WI38 (cell line): ENCODE results near the gene SPDYE4.

Source experiments
- H3K4me3 ChIP-seq: 2 replicates; pipeline ENCODE4 v1.5.1; 2011; ENCODE audit warnings: low read depth, mild to moderate bottlenecking, control low read depth, low read length
- CTCF ChIP-seq: IDR thresholded peaks from 2 replicates; pipeline ENCODE4 v1.5.1; 2012; ENCODE audit warnings: low read depth, mild to moderate bottlenecking, control low read depth, low read length

Gene SPDYE4

GRCh38 chr17:8799570-8800212 lies 41.3 kb upstream of the SPDYE4 start:
- no peak overlapping the region for H3K4me3 ChIP-seq
- no peak for TF ChIP-seq CTCF

DNA sequence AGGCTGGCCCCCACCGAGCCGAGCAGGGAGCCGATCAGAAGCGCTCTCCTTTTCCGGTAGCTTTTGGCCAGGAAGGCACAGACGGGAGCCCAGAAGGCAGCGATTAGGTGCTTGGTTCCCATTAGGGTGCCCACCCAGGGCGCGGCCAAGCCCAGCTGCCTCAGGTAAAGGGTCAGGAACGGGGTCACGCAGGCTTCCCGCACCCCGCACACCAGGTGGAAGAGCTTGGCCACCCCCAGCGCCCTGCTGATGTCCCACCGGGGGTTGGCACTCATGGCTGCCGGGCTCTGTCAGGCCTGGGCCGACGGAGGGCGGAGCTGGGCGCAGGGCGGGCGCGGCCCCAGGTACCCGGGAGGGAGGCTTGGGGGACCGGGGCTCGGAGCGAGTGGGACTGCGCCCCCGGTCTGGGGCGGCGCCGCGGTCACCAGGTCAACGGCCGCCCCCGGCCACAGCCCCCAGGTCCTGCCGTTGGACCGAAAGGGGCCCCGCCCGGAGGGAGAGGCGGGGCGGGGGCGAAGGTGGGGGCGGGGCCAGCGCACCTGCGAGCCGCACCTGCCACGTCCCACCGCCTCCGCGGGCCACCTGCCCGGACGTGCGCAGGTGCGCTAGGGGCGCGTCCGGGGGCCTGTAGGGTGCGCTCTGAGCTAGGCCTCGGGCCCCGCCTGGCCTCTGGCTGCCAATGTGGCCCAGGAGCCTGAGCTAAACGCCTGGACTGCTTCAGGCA lies 40.7 kb upstream of the SPDYE4 start, which contains the start of gene MFSD6L:
Gene MFSD6L (minus strand): TSS at position 520 of the 724 bp plus-strand sequence. CDS start 245 bp downstream, at position 275.
- H3K4me3 ChIP-seq: no peak within 1 kb of the TSS
- TF ChIP-seq CTCF: no peak

DNA sequence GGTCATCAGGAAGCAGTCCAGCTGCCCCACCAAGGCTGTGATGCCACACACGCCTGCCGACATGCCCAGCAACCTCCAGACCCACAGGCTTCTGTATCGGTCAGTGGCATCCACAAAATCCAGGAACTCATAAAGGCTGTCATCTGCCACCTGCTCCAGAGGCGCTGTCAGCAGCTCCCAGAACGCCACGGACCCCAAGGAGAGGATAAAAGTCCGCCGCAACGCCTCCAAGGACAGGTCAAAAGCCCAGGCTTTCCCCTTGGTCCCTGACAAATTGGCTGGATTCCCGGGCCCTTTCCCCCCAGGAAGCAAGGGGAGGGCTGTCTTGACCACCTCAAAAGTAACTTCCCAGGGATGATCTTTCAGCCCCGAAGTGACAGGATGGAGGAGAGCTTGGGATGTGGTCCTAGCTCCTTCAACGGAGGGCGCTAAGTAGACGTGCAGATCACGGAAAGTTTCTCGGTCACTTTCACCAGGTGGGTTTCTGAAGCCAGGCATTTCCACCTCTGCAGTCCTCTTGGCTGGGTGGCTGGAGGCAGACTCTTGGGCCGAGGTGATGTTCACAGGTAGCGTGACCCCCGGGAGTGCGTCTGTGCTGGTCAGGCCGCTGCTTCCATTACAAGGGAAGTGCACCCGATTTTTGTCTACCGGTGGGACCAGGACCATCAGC lies 40.0 kb upstream of the SPDYE4 start:
- TF ChIP-seq CTCF: no peak

GRCh38 chr17:8797621-8798175 lies 39.4 kb upstream of the SPDYE4 start:
- no peak overlapping the region for H3K4me3 ChIP-seq
- TF ChIP-seq CTCF: no peak

More for the DNA sequence above, 40.0 kb upstream of the SPDYE4 start:
- no peak overlapping the region for H3K4me3 ChIP-seq

DNA sequence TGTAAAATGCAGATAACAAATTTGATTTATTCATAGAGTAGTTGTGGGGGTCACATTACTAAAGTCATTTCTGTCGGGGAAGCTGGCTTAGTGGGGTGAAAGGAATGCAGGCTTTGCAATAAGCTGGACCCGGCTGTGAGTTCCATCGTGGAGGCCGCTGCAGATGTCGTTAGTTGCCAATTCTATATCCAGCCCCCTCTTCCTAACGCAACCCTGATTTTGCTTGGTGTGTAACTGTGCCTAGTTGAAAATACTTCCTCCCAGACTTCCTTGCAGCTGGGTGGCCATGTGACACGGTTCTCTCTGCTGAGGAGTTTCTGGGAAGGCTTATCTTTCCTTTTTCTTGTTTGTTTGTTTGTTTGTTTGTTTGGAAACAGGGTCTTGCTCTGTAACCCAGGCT lies 36.3 kb upstream of the SPDYE4 start:
- H3K4me3 ChIP-seq: no peak overlapping the region
- TF ChIP-seq CTCF: no peak

- no peak overlapping the region for H3K4me3 ChIP-seq
- no peak for TF ChIP-seq CTCF
Measured at GRCh38 chr17:8793649-8794048, 35.3 kb upstream of the SPDYE4 start.
